RWPE2 (cell line): Measurements from ENCODE around the gene MYOZ3.

Source experiments
- ATAC-seq: fragments of 200-7000 bp; cut with Tn5 transposase; 3 replicates; pipeline ENCODE4 v1.9.1; 2021; ENCODE audit warnings: low read depth
- DNase-seq: peaks from one replicate; pipeline ENCODE4 v3.0.0-alpha.2; 2020; ENCODE audit warnings: low spot score
- H3K27ac ChIP-seq: fragments of 450-650 bp; 2 replicates; pipeline ENCODE4 v1.5.1; 2017; ENCODE audit warnings: mild to moderate bottlenecking; ENCODE audit not compliant: poor library complexity, severe bottlenecking
- H3K27me3 ChIP-seq: fragments of 250-450 bp; sonication (Bioruptor Pico); 2 replicates; pipeline ENCODE4 v1.5.1; 2021; ENCODE audit warnings: mild to moderate bottlenecking, moderate library complexity; ENCODE audit not compliant: insufficient read depth, poor library complexity, severe bottlenecking
- H3K36me3 ChIP-seq: fragments of 250-450 bp; sonication (Bioruptor Pico); 2 replicates; pipeline ENCODE4 v1.5.1; 2020; ENCODE audit warnings: low read depth, mild to moderate bottlenecking, moderate library complexity
- H3K4me1 ChIP-seq: fragments of 250-450 bp; sonication (Bioruptor Pico); 2 replicates; pipeline ENCODE4 v1.5.1; 2021; ENCODE audit warnings: mild to moderate bottlenecking, moderate library complexity; ENCODE audit not compliant: insufficient read depth, poor library complexity, severe bottlenecking
- H3K4me3 ChIP-seq: fragments of 250-450 bp; sonication (Bioruptor Pico); 2 replicates; pipeline ENCODE4 v1.5.1; 2021; ENCODE audit warnings: mild to moderate bottlenecking, moderate library complexity; ENCODE audit not compliant: severe bottlenecking
- H3K9me3 ChIP-seq: fragments of 250-450 bp; sonication (Bioruptor Pico); 2 replicates; pipeline ENCODE4 v1.5.1; 2021; ENCODE audit warnings: mild to moderate bottlenecking, moderate library complexity; ENCODE audit not compliant: severe bottlenecking
- TF ChIP-seq, protein P1 (sequence below): fragments of 450-650 bp; IDR thresholded peaks from one replicate; pipeline ENCODE4 v1.5.1; 2017; ENCODE audit warnings: mild to moderate bottlenecking, moderate library complexity; ENCODE audit not compliant: poor library complexity, severe bottlenecking

The MYOZ3 gene, protein sequence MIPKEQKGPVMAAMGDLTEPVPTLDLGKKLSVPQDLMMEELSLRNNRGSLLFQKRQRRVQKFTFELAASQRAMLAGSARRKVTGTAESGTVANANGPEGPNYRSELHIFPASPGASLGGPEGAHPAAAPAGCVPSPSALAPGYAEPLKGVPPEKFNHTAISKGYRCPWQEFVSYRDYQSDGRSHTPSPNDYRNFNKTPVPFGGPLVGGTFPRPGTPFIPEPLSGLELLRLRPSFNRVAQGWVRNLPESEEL

DNA sequence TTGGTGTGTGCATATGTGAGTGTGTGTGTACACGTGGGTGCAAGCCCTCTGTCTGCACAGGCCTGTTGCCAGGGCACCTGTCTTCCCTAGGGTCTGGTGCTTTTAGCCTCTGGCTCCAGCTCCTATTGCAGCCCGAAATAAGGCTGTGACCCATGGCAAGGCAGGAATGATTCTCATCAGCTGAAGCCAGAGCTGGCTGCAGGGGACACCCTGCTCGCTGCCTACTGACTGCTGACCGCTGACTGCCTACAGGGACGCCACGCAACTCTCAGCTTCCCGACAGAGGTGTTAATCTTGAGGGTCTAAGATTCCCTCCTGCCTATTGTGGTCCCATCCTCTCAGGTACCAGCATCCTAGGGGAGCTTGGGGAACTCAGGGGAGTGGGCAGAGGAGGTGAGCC is at the start of gene MYOZ3:
Gene MYOZ3, plus strand, starts transcription at position 166 of the 400 bp plus-strand sequence. CDS start 1,691 bp downstream, outside the sequence.
- Histone ChIP-seq H3K36me3 (no peaks in the 10 kb centered on the region), H3K9me3 (no peaks in the 10 kb centered on the region), H3K4me3 (no peak within 1 kb of the TSS), H3K4me1 (no peaks in the 10 kb centered on the region), H3K27me3 (no peaks in the 10 kb centered on the region), H3K27ac (no peak within 1 kb of the TSS)
- DNase-seq = no peak
- ATAC-seq = no peak
- TF ChIP-seq, protein P1, sequence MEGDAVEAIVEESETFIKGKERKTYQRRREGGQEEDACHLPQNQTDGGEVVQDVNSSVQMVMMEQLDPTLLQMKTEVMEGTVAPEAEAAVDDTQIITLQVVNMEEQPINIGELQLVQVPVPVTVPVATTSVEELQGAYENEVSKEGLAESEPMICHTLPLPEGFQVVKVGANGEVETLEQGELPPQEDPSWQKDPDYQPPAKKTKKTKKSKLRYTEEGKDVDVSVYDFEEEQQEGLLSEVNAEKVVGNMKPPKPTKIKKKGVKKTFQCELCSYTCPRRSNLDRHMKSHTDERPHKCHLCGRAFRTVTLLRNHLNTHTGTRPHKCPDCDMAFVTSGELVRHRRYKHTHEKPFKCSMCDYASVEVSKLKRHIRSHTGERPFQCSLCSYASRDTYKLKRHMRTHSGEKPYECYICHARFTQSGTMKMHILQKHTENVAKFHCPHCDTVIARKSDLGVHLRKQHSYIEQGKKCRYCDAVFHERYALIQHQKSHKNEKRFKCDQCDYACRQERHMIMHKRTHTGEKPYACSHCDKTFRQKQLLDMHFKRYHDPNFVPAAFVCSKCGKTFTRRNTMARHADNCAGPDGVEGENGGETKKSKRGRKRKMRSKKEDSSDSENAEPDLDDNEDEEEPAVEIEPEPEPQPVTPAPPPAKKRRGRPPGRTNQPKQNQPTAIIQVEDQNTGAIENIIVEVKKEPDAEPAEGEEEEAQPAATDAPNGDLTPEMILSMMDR = no peak

DNA sequence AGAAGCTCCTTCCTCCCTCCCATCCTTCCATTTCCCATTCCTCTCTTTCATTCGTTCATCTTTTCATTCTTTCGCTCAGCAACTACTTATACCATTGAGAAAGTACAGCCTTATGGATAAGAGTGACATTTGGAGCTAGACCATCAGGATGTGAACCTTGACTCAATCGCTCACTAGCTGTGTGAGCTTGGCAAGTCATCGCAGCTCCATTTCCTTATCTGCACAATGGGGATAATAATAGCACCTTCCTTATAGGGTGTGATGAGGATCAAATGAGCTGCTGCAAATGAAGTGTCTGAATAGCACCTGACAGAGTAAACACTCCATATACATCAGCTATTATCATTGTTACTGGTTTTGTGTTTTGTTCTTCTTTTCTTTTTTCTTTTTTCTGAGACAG is 48.6 kb upstream of the MYOZ3 start:
- Histone ChIP-seq H3K4me1 (peaks cover 3% of the 10 kb centered on the region), H3K4me3 (no peak overlapping the region), H3K36me3 (no peaks in the 10 kb centered on the region), H3K27me3 (no peaks in the 10 kb centered on the region), H3K27ac (no peak overlapping the region), H3K9me3 (no peaks in the 10 kb centered on the region)
- TF ChIP-seq, protein P1 = no peak
- DNase-seq = no peak
- ATAC-seq = no peak

DNA sequence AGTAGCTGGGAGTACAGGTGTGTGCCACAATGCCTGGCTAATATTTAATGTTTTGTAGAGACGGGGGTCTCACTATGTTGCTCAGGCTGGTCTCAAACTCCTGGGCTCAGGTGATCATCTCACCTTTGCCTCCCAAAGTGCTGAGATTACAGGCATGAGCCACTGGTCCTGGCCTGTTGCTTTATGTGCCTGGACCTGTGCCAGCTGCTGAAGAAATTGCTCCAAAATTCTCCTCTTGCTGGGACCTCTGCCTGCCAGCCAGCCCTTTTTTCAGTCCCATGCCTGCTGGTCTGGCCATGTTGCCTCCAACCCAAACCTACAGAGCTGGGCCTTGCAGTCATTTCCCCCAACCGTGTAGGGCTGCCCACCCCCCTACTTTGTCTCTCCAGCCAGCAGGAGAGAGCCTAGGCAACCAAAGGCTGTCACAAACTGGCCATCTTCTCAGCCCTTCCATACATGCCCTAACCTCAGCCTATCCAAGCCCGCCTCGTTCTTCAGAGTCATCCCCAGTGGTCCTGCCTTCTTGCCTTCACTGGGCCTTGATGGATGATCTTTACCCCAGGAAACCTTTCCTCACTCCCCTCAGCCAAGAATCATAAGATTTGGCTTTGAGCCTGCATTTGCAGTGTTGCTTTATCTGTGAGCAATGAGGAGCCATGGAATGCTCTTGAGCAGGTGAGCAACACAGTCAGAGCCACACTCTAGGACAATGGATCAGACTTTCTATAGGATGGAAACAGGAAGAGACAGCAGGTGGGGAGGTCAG is 48.0 kb upstream of the MYOZ3 start:
- Histone ChIP-seq H3K4me3 (no peak overlapping the region), H3K27me3 (no peaks in the 10 kb centered on the region), H3K4me1 (peaks cover 6% of the 10 kb centered on the region), H3K27ac (no peak overlapping the region), H3K9me3 (no peaks in the 10 kb centered on the region), H3K36me3 (no peaks in the 10 kb centered on the region)
- ATAC-seq (no peak), DNase-seq (no peak)
- TF ChIP-seq, protein P1 = no peak

DNA sequence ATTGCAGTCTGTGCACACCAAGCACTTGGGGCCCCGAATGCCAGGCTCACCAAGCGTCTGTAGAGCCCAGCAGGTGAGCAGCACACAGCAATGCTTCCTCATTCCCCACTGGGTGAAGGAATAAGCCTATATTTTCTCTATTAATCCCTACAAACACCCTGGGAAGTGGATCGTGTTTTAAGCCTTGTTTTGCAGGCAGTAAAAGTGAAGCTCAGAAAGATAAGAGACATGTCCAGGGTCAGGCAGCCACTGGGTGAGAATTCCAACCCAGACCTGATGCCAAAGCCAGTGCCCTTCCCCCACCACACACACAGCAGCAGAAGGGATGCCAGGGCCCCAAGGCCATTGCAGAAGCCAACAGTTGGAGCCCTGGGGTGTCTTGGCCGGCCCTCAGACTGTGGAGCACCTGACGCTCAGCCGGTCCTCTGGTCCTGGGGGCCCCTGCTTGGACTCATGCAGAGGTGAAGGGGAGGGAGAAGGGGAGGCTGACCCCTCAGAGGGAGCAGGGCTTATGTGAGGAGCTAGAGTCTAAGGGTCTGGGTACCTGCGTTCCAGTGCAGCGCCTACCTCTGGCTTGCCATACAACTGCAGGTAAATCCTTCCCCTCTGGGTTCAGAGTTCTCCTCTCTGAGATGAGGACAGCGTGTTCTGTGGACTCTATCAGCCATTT is 46.9 kb upstream of the MYOZ3 start:
- ATAC-seq (no peak), DNase-seq (no peak)
- no peaks in the 10 kb centered on the region for H3K9me3 ChIP-seq
- no peak overlapping the region for H3K4me3 ChIP-seq
- TF ChIP-seq, protein P1 = no peak
- no peak overlapping the region for H3K27ac ChIP-seq
- H3K27me3 ChIP-seq = no peaks in the 10 kb centered on the region
- H3K4me1 ChIP-seq = peaks cover 6% of the 10 kb centered on the region
- no peaks in the 10 kb centered on the region for H3K36me3 ChIP-seq
